ENCODE results near the gene LIMA1. TPM values are rescaled to one million over a fixed set of nuclear protein-coding genes. Genes with fewer than 3 reads are reported as not detected.
"Not testable (repeated sequence)": the region's sequence is repeated elsewhere in the genome, so short reads cannot be mapped to it uniquely, and the experiment has no call there.

The LIMA1 gene
- polyA plus RNA-seq, 12 donors: 109 to 218 (median 145) TPM

GRCh38 chr12:50220363-50220995 is 62.8 kb downstream of the LIMA1 start:
- peak; percentile 62 for DNase-seq

GRCh38 chr12:50219544-50219943 is 63.8 kb downstream of the LIMA1 start:
- DNase-seq: no peak

- DNase-seq: not testable (repeated sequence)
These were observed 64.3 kb downstream of the LIMA1 start for GRCh38 chr12:50219001-50219400.

- DNase-seq: no peak
These were observed 64.9 kb downstream of the LIMA1 start for GRCh38 chr12:50218386-50218785.

- DNase-seq: no peak
These were observed 66.1 kb downstream of the LIMA1 start for GRCh38 chr12:50217202-50217601.

GRCh38 chr12:50215033-50215432 is 68.3 kb downstream of the LIMA1 start:
- DNase-seq: no peak

GRCh38 chr12:50214018-50214417 is 69.3 kb downstream of the LIMA1 start:
- no peak for DNase-seq

GRCh38 chr12:50213439-50213838 is 69.9 kb downstream of the LIMA1 start:
- no peak for DNase-seq

GRCh38 chr12:50212071-50212467 is 71.3 kb downstream of the LIMA1 start:
- DNase-seq: no peak

- no peak for DNase-seq
These were observed 71.8 kb downstream of the LIMA1 start for GRCh38 chr12:50211392-50212070.

GRCh38 chr12:50207424-50207823 is 75.9 kb downstream of the LIMA1 start:
- DNase-seq: no peak

GRCh38 chr12:50205648-50206047 is 77.7 kb downstream of the LIMA1 start:
- DNase-seq: no peak

GRCh38 chr12:50203691-50204090 is 79.6 kb downstream of the LIMA1 start:
- no peak for DNase-seq

- no peak for DNase-seq
These were observed 81.3 kb downstream of the LIMA1 start for GRCh38 chr12:50201987-50202521.

- DNase-seq: peak; percentile 39
These were observed 82.6 kb downstream of the LIMA1 start for GRCh38 chr12:50200552-50201273.

GRCh38 chr12:50198829-50199228 is 84.5 kb downstream of the LIMA1 start:
- no peak for DNase-seq

GRCh38 chr12:50197297-50197727 is 86.0 kb downstream of the LIMA1 start:
- no peak for DNase-seq

GRCh38 chr12:50196537-50196936 is 86.8 kb downstream of the LIMA1 start:
- DNase-seq: no peak

- DNase-seq: no peak
These were observed 87.5 kb downstream of the LIMA1 start for GRCh38 chr12:50195832-50196231.

- DNase-seq: no peak
These were observed 90.4 kb downstream of the LIMA1 start for GRCh38 chr12:50192908-50193307.

- DNase-seq: no peak
These were observed 91.1 kb downstream of the LIMA1 start for GRCh38 chr12:50192236-50192635.

- no peak for DNase-seq
These were observed 92.5 kb downstream of the LIMA1 start for GRCh38 chr12:50190859-50191258.
